PC-9 (cell line): Measurements from ENCODE around the gene KLHL26. TPM values are rescaled to one million over a fixed set of nuclear protein-coding genes. Genes with fewer than 3 reads are reported as not detected.

Experiments used
- BruUV-seq: library from RNA; stranded (reverse); fragments of 400-500 nt; replicated peaks from 2 replicates; lab custom pipeline; 2021; lab: Mats Ljungman, UMichigan
- CTCF ChIA-PET: fragments of 300-600 bp; sonication (Branson Sonifier 250); formaldehyde crosslinking; loops from one replicate; lab custom pipeline; 2022; ENCODE audit warnings: antibody characterized with exemption; lab: Charles Lee
- POLR2A ChIA-PET: fragments of 300-600 bp; sonication (Branson Sonifier 250); formaldehyde crosslinking; loops from one replicate; lab custom pipeline; 2022; ENCODE audit warnings: antibody characterized with exemption; ENCODE audit not compliant: unreplicated experiment; lab: Charles Lee
- DNase-seq, 2 experiments: peaks; one replicate each; pipeline versions ENCODE4 v3.0.0 to v3.0.0-alpha.2; 2015 to 2022; ENCODE audit warnings: mixed read lengths in 1 of 2
- H2AFZ ChIP-seq: fragments of 200-600 bp; sonication (generic); 2 replicates; pipeline ENCODE4 v1.8.1; 2017; ENCODE audit warnings: antibody characterized with exemption
- H3F3A ChIP-seq: fragments of 200-600 bp; sonication (generic); 2 replicates; pipeline ENCODE4 v1.8.1; 2017; ENCODE audit warnings: antibody characterized with exemption, mild to moderate bottlenecking, low read depth; ENCODE audit not compliant: insufficient read depth
- H3K27ac ChIP-seq: fragments of 200-600 bp; sonication (generic); 2 replicates; pipeline ENCODE4 v1.6.1; 2016; ENCODE audit warnings: mixed run types
- H3K27me3 ChIP-seq: fragments of 200-600 bp; sonication (generic); 2 replicates; pipeline ENCODE4 v1.6.1; 2016; ENCODE audit warnings: low read depth, mixed run types; ENCODE audit not compliant: insufficient read depth
- H3K36me3 ChIP-seq: fragments of 200-600 bp; sonication (generic); 2 replicates; pipeline ENCODE4 v1.6.1; 2016; ENCODE audit warnings: low read depth, mixed run types
- H3K4me1 ChIP-seq: fragments of 200-600 bp; sonication (generic); replicated peaks from 2 replicates; pipeline ENCODE4 v1.6.1; 2016; ENCODE audit warnings: mixed run types; ENCODE audit not compliant: insufficient read depth
- H3K4me2 ChIP-seq: fragments of 200-600 bp; sonication (generic); 2 replicates; pipeline ENCODE4 v1.6.1; 2017; ENCODE audit warnings: mixed run types
- H3K4me3 ChIP-seq: fragments of 200-600 bp; sonication (generic); 2 replicates; pipeline ENCODE4 v1.6.1; 2016; ENCODE audit warnings: mixed run types
- H3K79me2 ChIP-seq: fragments of 200-600 bp; sonication (generic); 2 replicates; pipeline ENCODE4 v1.6.1; 2017; ENCODE audit warnings: low read depth, mixed run types
- H3K9me2 ChIP-seq: fragments of 200-600 bp; sonication (generic); 2 replicates; pipeline ENCODE4 v1.8.1; 2017; ENCODE audit warnings: mild to moderate bottlenecking; ENCODE audit not compliant: insufficient read depth
- H3K9me3 ChIP-seq: fragments of 200-600 bp; sonication (generic); 2 replicates; pipeline ENCODE4 v1.8.1; 2016; ENCODE audit warnings: low read depth; ENCODE audit not compliant: insufficient read depth
- H4K20me1 ChIP-seq: fragments of 200-600 bp; sonication (generic); 2 replicates; pipeline ENCODE4 v1.8.1; 2017; ENCODE audit not compliant: insufficient read depth
- EZH2 ChIP-seq: fragments of 200-600 bp; sonication (generic); IDR thresholded peaks from 2 replicates; pipeline ENCODE4 v1.8.0; 2017; ENCODE audit warnings: antibody characterized with exemption, low read depth
- intact Hi-C: fragments of 100-400 bp; cut with micrococcal nuclease; formaldehyde crosslinking; loops from one replicate; pipeline ENCODE4 v1.10.0; 2022; ENCODE audit not compliant: unreplicated experiment
- total RNA-seq: library from RNA; stranded (reverse); gene quantifications from 2 replicates; pipeline ENCODE4 v1.2.3, GENCODE V29; 2021
- TF ChIP-seq, protein P1 (sequence below): fragments of 200-600 bp; sonication (generic); conservative IDR thresholded peaks from 2 replicates; pipeline ENCODE4 v1.6.1; 2017; ENCODE audit warnings: mixed run types, antibody characterized with exemption, mild to moderate bottlenecking, moderate library complexity

Gene KLHL26
- total RNA-seq, 1 experiment from 2014 or later = 11.8 TPM

DNA sequence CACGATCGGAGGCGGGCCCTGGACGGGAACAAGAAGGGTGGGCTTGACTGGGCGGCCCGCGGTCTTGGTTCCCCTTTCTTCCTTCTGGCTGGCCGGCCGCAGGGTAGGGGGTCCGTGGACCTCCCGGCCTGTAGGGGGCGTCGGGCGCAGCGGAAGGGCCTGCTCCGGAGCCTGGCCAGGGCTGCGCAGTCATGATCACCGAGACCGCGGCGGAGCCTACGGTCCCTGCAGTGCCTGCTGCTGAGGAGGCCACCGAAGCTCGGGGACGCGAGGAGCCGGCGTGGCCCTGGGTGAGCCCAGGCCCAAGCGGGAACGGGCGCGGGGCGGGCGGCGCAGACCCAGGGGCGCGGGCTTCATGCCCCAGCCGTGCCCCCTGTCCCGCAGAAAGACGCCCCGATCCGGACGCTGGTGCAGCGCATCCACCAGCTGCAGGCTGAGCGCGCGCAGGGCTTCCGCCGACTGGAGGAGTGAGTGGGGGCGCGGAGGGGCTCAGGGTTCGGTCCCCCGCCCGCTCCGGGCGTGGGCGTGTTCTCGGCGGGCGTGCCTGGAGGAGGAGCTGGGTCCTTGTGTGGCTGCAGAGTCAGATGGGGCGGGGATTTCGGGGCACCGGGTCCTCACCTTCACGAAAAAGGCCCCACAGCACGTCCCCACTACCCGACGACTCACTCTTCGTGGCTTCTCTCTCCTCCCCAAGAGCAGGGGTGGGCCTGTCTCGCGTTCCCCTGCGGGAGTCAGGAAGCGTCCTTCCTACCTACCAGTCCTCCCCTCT is 48.0 kb upstream of the KLHL26 start, which contains the start of gene REX1BD:
REX1BD (plus strand) TSS at position 188 of the 769 bp plus-strand sequence; CDS start at position 192, 4 bp downstream.
- POLR2A ChIA-PET = interaction anchor here (0.5 to 0.6 kb wide), 4 partner anchors 31 to 1872 kb away, joined by 3 to 4 read pairs (median 4); no protein-coding TSS in a partner anchor

DNA sequence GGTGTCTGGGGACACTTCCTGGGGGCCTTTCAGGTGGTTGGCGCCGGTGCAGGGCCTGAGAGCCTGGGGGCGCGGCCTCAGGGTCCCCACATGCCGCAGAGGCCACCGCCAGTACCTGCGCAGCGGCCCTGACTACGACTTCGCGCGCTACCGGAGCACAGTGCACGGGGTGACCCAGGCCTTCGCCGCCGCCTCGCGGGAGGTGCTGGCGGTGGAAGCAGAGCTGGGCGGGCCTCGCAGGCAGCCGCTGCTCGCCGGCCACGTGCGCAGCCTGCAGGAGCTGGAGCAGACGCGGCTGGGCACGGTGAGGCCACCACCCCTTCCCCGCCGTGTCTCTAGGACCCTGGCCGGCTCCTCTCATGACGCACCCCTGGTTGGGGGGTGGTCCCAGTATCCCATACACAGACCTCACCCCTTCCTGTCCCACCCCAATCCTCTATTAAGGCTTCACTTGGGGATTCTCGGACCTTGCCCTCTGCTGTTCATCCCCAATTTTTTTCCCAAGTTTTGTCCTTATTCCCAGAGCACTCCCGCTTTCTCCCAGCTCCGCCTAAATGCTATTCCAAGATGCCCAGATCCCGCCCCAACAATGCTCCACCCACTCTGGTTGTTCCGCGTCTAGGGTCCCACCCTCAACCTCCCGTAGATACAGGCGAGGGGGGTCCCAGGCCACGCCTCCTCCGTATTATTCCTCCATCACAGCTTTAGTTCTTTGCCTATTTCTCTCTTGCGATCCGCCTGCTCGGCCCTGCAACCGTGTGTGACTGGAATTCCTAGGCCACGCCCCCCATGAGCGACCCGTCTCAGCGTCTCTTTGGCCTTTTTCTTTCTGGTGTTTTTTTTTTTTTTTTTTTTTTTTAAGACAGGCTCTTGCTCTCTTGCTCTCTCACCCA is 47.2 kb upstream of the KLHL26 start:
- H3K4me2 ChIP-seq = peak overlapping the region; percentile 84
- H3K36me3 ChIP-seq = no peaks in the 10 kb centered on the region; the same call in 1 of the 2 replicates
- H3K4me1 ChIP-seq = peaks cover 15% of the 10 kb centered on the region
- H3K9me2 ChIP-seq = no peaks in the 10 kb centered on the region
- ChIA-PET CTCF (interaction anchor here (0.6 to 0.7 kb wide), 2 partner anchors 62 to 429 kb away, joined by 3 to 6 read pairs; no protein-coding TSS in a partner anchor), POLR2A (interaction anchor here (0.6 kb wide), 4 partner anchors 18 to 173 kb away, joined by 3 to 5 read pairs (median 4); partner anchors contain the start of gene UBA52)
- H3K27me3 ChIP-seq = no peaks in the 10 kb centered on the region
- H3K79me2 ChIP-seq = peaks cover 14% of the 10 kb centered on the region; the same call in 1 of the 2 replicates
- H3K4me3 ChIP-seq = peak overlapping the region; percentile 79
- H3K9me3 ChIP-seq = no peaks in the 10 kb centered on the region
- peak overlapping the region; percentile 92 for H2AFZ ChIP-seq
- peaks cover 43% of the 10 kb centered on the region; the same call in 1 of the 2 replicates for H3F3A ChIP-seq
- no peak for TF ChIP-seq EZH2
- TF ChIP-seq, protein P1, sequence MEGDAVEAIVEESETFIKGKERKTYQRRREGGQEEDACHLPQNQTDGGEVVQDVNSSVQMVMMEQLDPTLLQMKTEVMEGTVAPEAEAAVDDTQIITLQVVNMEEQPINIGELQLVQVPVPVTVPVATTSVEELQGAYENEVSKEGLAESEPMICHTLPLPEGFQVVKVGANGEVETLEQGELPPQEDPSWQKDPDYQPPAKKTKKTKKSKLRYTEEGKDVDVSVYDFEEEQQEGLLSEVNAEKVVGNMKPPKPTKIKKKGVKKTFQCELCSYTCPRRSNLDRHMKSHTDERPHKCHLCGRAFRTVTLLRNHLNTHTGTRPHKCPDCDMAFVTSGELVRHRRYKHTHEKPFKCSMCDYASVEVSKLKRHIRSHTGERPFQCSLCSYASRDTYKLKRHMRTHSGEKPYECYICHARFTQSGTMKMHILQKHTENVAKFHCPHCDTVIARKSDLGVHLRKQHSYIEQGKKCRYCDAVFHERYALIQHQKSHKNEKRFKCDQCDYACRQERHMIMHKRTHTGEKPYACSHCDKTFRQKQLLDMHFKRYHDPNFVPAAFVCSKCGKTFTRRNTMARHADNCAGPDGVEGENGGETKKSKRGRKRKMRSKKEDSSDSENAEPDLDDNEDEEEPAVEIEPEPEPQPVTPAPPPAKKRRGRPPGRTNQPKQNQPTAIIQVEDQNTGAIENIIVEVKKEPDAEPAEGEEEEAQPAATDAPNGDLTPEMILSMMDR = no peak
- intact Hi-C loops = loop anchor here (5.0 kb wide), 2 partner anchors 243 to 258 kb away; partner anchors contain the start of gene UPF1
- BruUV-seq = no TSS peak
- peak; percentile 70 for DNase-seq
- peak overlapping the region; percentile 64 for H3K27ac ChIP-seq
- H4K20me1 ChIP-seq = no peaks in the 10 kb centered on the region

More for the DNA sequence above, 48.0 kb upstream of the KLHL26 start, which contains the start of gene REX1BD:
- Histone ChIP-seq H3K27me3 (no peaks in the 10 kb centered on the region), H3K9me2 (no peaks in the 10 kb centered on the region), H3K4me1 (peaks cover 11% of the 10 kb centered on the region), H3K4me3 (peak within 1 kb of the TSS; percentile 79), H3K79me2 (peaks cover 14% of the 10 kb centered on the region; the same call in 1 of the 2 replicates), H3K36me3 (no peaks in the 10 kb centered on the region; the same call in 1 of the 2 replicates), H3F3A (peaks cover 43% of the 10 kb centered on the region; the same call in 1 of the 2 replicates), H3K27ac (peak within 1 kb of the TSS; percentile 64), H3K4me2 (peak within 1 kb of the TSS; percentile 84), H4K20me1 (no peaks in the 10 kb centered on the region), H3K9me3 (no peaks in the 10 kb centered on the region), H2AFZ (peak within 1 kb of the TSS; percentile 92)
- CTCF ChIA-PET = interaction anchor here (0.7 to 0.9 kb wide), 2 partner anchors 61 to 242 kb away, joined by 3 read pairs; no protein-coding TSS in a partner anchor
- no TSS peak for BruUV-seq
- TF ChIP-seq, protein P1 = peak; percentile 92
- no peak for TF ChIP-seq EZH2
- intact Hi-C loops = loop anchor here (5.0 kb wide), 1 partner anchor 244 kb away; the partner anchor contains the start of gene UPF1
- peak; percentile 66 to 81 for DNase-seq
